ENCODE results near the gene NSMCE1. TPM values are rescaled to one million over a fixed set of nuclear protein-coding genes. Genes with fewer than 3 reads are reported as not detected.

NSMCE1 gene
- total and polyA plus RNA-seq, 7 donors, result 32.5 to 65.2 (median 51.0) TPM

Other genes with a start within 250 kb of the NSMCE1 start
- not detected for gene C16orf82, start 201.8 kb downstream of the NSMCE1 start, total RNA-seq
- not detected for gene C16orf82, start 201.8 kb downstream of the NSMCE1 start, polyA plus RNA-seq
- 1 to 10 TPM; 2.5 to 6.8 (median 3.7) TPM for gene KDM8, start 65.2 kb downstream of the NSMCE1 start, total RNA-seq
- gene KDM8, start 65.2 kb downstream of the NSMCE1 start, polyA plus RNA-seq, result 1 to 10 TPM; 5.1 to 5.4 (median 5.4) TPM
- gene IL4R, start 45.2 kb upstream of the NSMCE1 start, total RNA-seq, result 100 to 1,000 TPM in 2 of 4 donors, 10 to 100 TPM in 2; 54.6 to 177 (median 102) TPM
- gene IL4R, start 45.2 kb upstream of the NSMCE1 start, polyA plus RNA-seq, result 100 to 1,000 TPM in 1 of 3 donors, 10 to 100 TPM in 2; 16.9 to 105 (median 19.8) TPM
- under 1 TPM in 2 of 4 donors, not detected in 2; 0.27 to 0.28 TPM for gene IL21R, start 133.4 kb upstream of the NSMCE1 start, total RNA-seq
- 1 to 10 TPM in 1 of 3 donors, under 1 TPM in 2; under 0.01 to 7.9 (median 0.23) TPM for gene IL21R, start 133.4 kb upstream of the NSMCE1 start, polyA plus RNA-seq